ENCODE results near the gene STX18.

The STX18 gene

GRCh38 chr4:4461850-4462249 lies 80.0 kb downstream of the STX18 start:
- H3K4me3 ChIP-seq (ENCODE audit: control insufficient read depth in 1 of 7, extremely low read depth in 1 of 7, insufficient read depth in 4 of 7, low read depth in 2 of 7, low read length in 6 of 7), result no peak overlapping the region
- no peak overlapping the region for H3K27ac ChIP-seq (ENCODE audit: insufficient read depth in 1 of 2, low read depth in 1 of 2, low read length in 2 of 2, poor library complexity in 1 of 2, severe bottlenecking in 2 of 2)
- 93% methylated on average over 4 of the region's 5 CpGs for WGBS (ENCODE audit: insufficient coverage)
- CTCF ChIA-PET, result no interaction called here
- no peak for DNase-seq
- no peaks in the 10 kb centered on the region for H3K27me3 ChIP-seq (replicated peaks in 2 of 5; ENCODE audit: control insufficient read depth in 4 of 5, insufficient read depth in 5 of 5, low read length in 4 of 5)
- H3K9me3 ChIP-seq (ENCODE audit: control extremely low read depth in 1 of 5, control insufficient read depth in 4 of 5, insufficient read depth in 2 of 5, low read depth in 1 of 5, low read length in 4 of 5), result peaks cover 0 to 3% (median 0%) of the 10 kb centered on the region in 5 experiments
- POLR2A ChIA-PET, result no interaction called here
- H3K36me3 ChIP-seq (ENCODE audit: control insufficient read depth in 4 of 4, insufficient read depth in 4 of 4, low read length in 3 of 4), result peaks cover 13 to 42% (median 19%) of the 10 kb centered on the region in 4 experiments
- H3K4me1 ChIP-seq (ENCODE audit: control extremely low read depth in 1 of 4, control insufficient read depth in 4 of 4, insufficient read depth in 4 of 4, low read length in 3 of 4), result no peaks in the 10 kb centered on the region

GRCh38 chr4:4461178-4461577 lies 80.7 kb downstream of the STX18 start:
- no peaks in the 10 kb centered on the region for H3K9me3 ChIP-seq (ENCODE audit: control extremely low read depth in 1 of 5, control insufficient read depth in 4 of 5, insufficient read depth in 2 of 5, low read depth in 1 of 5, low read length in 4 of 5)
- H3K4me1 ChIP-seq (ENCODE audit: control extremely low read depth in 1 of 4, control insufficient read depth in 4 of 4, insufficient read depth in 4 of 4, low read length in 3 of 4), result no peaks in the 10 kb centered on the region
- H3K27ac ChIP-seq (ENCODE audit: insufficient read depth in 1 of 2, low read depth in 1 of 2, low read length in 2 of 2, poor library complexity in 1 of 2, severe bottlenecking in 2 of 2), result no peak overlapping the region
- no peak for DNase-seq
- no peaks in the 10 kb centered on the region for H3K27me3 ChIP-seq (replicated peaks in 2 of 5; ENCODE audit: control insufficient read depth in 4 of 5, insufficient read depth in 5 of 5, low read length in 4 of 5)
- peaks cover 11 to 42% (median 20%) of the 10 kb centered on the region in 4 experiments for H3K36me3 ChIP-seq (ENCODE audit: control insufficient read depth in 4 of 4, insufficient read depth in 4 of 4, low read length in 3 of 4)
- CTCF ChIA-PET, result no interaction called here
- no peak overlapping the region for H3K4me3 ChIP-seq (ENCODE audit: control insufficient read depth in 1 of 7, extremely low read depth in 1 of 7, insufficient read depth in 4 of 7, low read depth in 2 of 7, low read length in 6 of 7)
- POLR2A ChIA-PET, result no interaction called here

GRCh38 chr4:4460759-4461158 lies 81.1 kb downstream of the STX18 start:
- CTCF ChIA-PET, result no interaction called here
- 88% methylated on average over 2 of the region's 6 CpGs for WGBS (ENCODE audit: insufficient coverage)
- Histone ChIP-seq H3K27ac (ENCODE audit: insufficient read depth in 1 of 2, low read depth in 1 of 2, low read length in 2 of 2, poor library complexity in 1 of 2, severe bottlenecking in 2 of 2) (no peak overlapping the region), H3K4me1 (ENCODE audit: control extremely low read depth in 1 of 4, control insufficient read depth in 4 of 4, insufficient read depth in 4 of 4, low read length in 3 of 4) (no peaks in the 10 kb centered on the region), H3K36me3 (ENCODE audit: control insufficient read depth in 4 of 4, insufficient read depth in 4 of 4, low read length in 3 of 4) (peaks cover 7 to 40% (median 19%) of the 10 kb centered on the region in 4 experiments), H3K4me3 (ENCODE audit: control insufficient read depth in 1 of 7, extremely low read depth in 1 of 7, insufficient read depth in 4 of 7, low read depth in 2 of 7, low read length in 6 of 7) (no peak overlapping the region), H3K27me3 (replicated peaks in 2 of 5; ENCODE audit: control insufficient read depth in 4 of 5, insufficient read depth in 5 of 5, low read length in 4 of 5) (no peaks in the 10 kb centered on the region), H3K9me3 (ENCODE audit: control extremely low read depth in 1 of 5, control insufficient read depth in 4 of 5, insufficient read depth in 2 of 5, low read depth in 1 of 5, low read length in 4 of 5) (no peaks in the 10 kb centered on the region)
- DNase-seq, result no peak
- POLR2A ChIA-PET, result no interaction called here

GRCh38 chr4:4459181-4459580 lies 82.7 kb downstream of the STX18 start:
- 100% methylated on average over 3 of the region's 5 CpGs for WGBS (ENCODE audit: insufficient coverage)
- Histone ChIP-seq H3K4me3 (ENCODE audit: control insufficient read depth in 1 of 7, extremely low read depth in 1 of 7, insufficient read depth in 4 of 7, low read depth in 2 of 7, low read length in 6 of 7) (no peak overlapping the region), H3K4me1 (ENCODE audit: control extremely low read depth in 1 of 4, control insufficient read depth in 4 of 4, insufficient read depth in 4 of 4, low read length in 3 of 4) (no peaks in the 10 kb centered on the region), H3K9me3 (ENCODE audit: control extremely low read depth in 1 of 5, control insufficient read depth in 4 of 5, insufficient read depth in 2 of 5, low read depth in 1 of 5, low read length in 4 of 5) (no peaks in the 10 kb centered on the region), H3K27me3 (replicated peaks in 2 of 5; ENCODE audit: control insufficient read depth in 4 of 5, insufficient read depth in 5 of 5, low read length in 4 of 5) (no peaks in the 10 kb centered on the region), H3K27ac (ENCODE audit: insufficient read depth in 1 of 2, low read depth in 1 of 2, low read length in 2 of 2, poor library complexity in 1 of 2, severe bottlenecking in 2 of 2) (no peak overlapping the region), H3K36me3 (ENCODE audit: control insufficient read depth in 4 of 4, insufficient read depth in 4 of 4, low read length in 3 of 4) (peaks cover 12 to 44% (median 27%) of the 10 kb centered on the region in 4 experiments)
- ChIA-PET POLR2A (no interaction called here), CTCF (no interaction called here)
- DNase-seq, result no peak

- no peak overlapping the region for H3K27ac ChIP-seq (ENCODE audit: insufficient read depth in 1 of 2, low read depth in 1 of 2, low read length in 2 of 2, poor library complexity in 1 of 2, severe bottlenecking in 2 of 2)
- WGBS (ENCODE audit: insufficient coverage), result 100% methylated on average over 3 of the region's 5 CpGs
- H3K4me3 ChIP-seq (ENCODE audit: control insufficient read depth in 1 of 7, extremely low read depth in 1 of 7, insufficient read depth in 4 of 7, low read depth in 2 of 7, low read length in 6 of 7), result no peak overlapping the region
- H3K4me1 ChIP-seq (ENCODE audit: control extremely low read depth in 1 of 4, control insufficient read depth in 4 of 4, insufficient read depth in 4 of 4, low read length in 3 of 4), result no peaks in the 10 kb centered on the region
- no peaks in the 10 kb centered on the region for H3K27me3 ChIP-seq (replicated peaks in 2 of 5; ENCODE audit: control insufficient read depth in 4 of 5, insufficient read depth in 5 of 5, low read length in 4 of 5)
- no peak for DNase-seq
- ChIA-PET CTCF (interaction anchor here (1.0 kb wide), 1 partner anchor 14 kb away, joined by 3 read pairs; no protein-coding TSS in a partner anchor), POLR2A (no interaction called here)
- H3K36me3 ChIP-seq (ENCODE audit: control insufficient read depth in 4 of 4, insufficient read depth in 4 of 4, low read length in 3 of 4), result peaks cover 13 to 55% (median 32%) of the 10 kb centered on the region in 4 experiments
- H3K9me3 ChIP-seq (ENCODE audit: control extremely low read depth in 1 of 5, control insufficient read depth in 4 of 5, insufficient read depth in 2 of 5, low read depth in 1 of 5, low read length in 4 of 5), result no peaks in the 10 kb centered on the region
Observed at GRCh38 chr4:4457803-4458553, 83.9 kb downstream of the STX18 start.

DNA sequence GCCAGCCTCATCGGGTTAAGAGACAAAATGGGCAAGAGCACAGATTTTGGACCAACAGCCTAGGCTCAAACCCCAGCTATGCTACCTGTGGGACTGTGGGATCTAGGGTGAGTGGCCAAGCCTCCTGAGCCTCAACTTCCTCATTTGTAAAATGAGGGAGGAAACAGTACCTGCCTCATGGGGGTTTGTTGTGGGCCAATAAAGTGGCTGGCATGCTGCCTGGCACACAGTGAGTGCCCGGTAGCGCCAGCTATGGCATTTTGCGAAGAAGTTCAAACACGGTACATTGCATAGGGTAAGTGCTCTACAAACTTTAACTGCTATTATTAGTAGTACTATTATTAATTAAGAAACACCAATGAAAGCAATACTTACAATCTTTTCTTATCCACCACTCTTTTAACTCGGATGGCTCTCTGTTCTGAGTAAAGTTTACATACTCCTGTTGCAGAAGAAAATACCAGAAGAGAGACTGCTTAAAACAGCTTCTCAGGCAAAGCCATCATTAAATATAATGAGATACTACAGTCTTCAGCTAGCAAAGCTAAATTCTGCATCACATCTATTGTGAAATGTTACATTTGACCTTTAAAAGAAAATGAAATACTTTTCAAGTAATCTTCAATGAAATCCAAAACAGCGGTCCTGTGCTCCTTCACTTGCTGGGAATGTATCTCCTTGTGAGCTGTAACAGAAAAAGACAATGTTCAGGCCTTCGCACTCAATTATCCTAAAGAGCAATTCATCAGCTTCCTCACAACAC lies 84.9 kb downstream of the STX18 start:
- H3K4me1 ChIP-seq (ENCODE audit: control extremely low read depth in 1 of 4, control insufficient read depth in 4 of 4, insufficient read depth in 4 of 4, low read length in 3 of 4), result no peaks in the 10 kb centered on the region
- H3K9me3 ChIP-seq (ENCODE audit: control extremely low read depth in 1 of 5, control insufficient read depth in 4 of 5, insufficient read depth in 2 of 5, low read depth in 1 of 5, low read length in 4 of 5), result no peaks in the 10 kb centered on the region
- WGBS (ENCODE audit: insufficient coverage), result 100% methylated on average over 3 of the region's 8 CpGs
- ChIA-PET POLR2A (no interaction called here), CTCF (interaction anchor here (1.0 kb wide), 1 partner anchor 13 kb away, joined by 3 read pairs; no protein-coding TSS in a partner anchor)
- H3K36me3 ChIP-seq (ENCODE audit: control insufficient read depth in 4 of 4, insufficient read depth in 4 of 4, low read length in 3 of 4), result peaks cover 16 to 61% (median 37%) of the 10 kb centered on the region in 4 experiments
- H3K27ac ChIP-seq (ENCODE audit: insufficient read depth in 1 of 2, low read depth in 1 of 2, low read length in 2 of 2, poor library complexity in 1 of 2, severe bottlenecking in 2 of 2), result no peak overlapping the region
- no peak overlapping the region for H3K4me3 ChIP-seq (ENCODE audit: control insufficient read depth in 1 of 7, extremely low read depth in 1 of 7, insufficient read depth in 4 of 7, low read depth in 2 of 7, low read length in 6 of 7)
- no peak for DNase-seq
- no peaks in the 10 kb centered on the region for H3K27me3 ChIP-seq (replicated peaks in 2 of 5; ENCODE audit: control insufficient read depth in 4 of 5, insufficient read depth in 5 of 5, low read length in 4 of 5)

GRCh38 chr4:4456351-4456750 lies 85.5 kb downstream of the STX18 start:
- H3K4me1 ChIP-seq (ENCODE audit: control extremely low read depth in 1 of 4, control insufficient read depth in 4 of 4, insufficient read depth in 4 of 4, low read length in 3 of 4), result no peaks in the 10 kb centered on the region
- 95% methylated on average over 7 of the region's 7 CpGs for WGBS (ENCODE audit: insufficient coverage)
- POLR2A ChIA-PET, result no interaction called here
- H3K4me3 ChIP-seq (ENCODE audit: control insufficient read depth in 1 of 7, extremely low read depth in 1 of 7, insufficient read depth in 4 of 7, low read depth in 2 of 7, low read length in 6 of 7), result no peak overlapping the region
- no peak overlapping the region for H3K27ac ChIP-seq (ENCODE audit: insufficient read depth in 1 of 2, low read depth in 1 of 2, low read length in 2 of 2, poor library complexity in 1 of 2, severe bottlenecking in 2 of 2)
- DNase-seq, result no peak
- H3K9me3 ChIP-seq (ENCODE audit: control extremely low read depth in 1 of 5, control insufficient read depth in 4 of 5, insufficient read depth in 2 of 5, low read depth in 1 of 5, low read length in 4 of 5), result no peaks in the 10 kb centered on the region
- peaks cover 16 to 61% (median 41%) of the 10 kb centered on the region in 4 experiments for H3K36me3 ChIP-seq (ENCODE audit: control insufficient read depth in 4 of 4, insufficient read depth in 4 of 4, low read length in 3 of 4)
- CTCF ChIA-PET, result no interaction called here
- H3K27me3 ChIP-seq (replicated peaks in 2 of 5; ENCODE audit: control insufficient read depth in 4 of 5, insufficient read depth in 5 of 5, low read length in 4 of 5), result no peaks in the 10 kb centered on the region
